ENCODE measurements around the gene TJP3.

TJP3 gene

DNA sequence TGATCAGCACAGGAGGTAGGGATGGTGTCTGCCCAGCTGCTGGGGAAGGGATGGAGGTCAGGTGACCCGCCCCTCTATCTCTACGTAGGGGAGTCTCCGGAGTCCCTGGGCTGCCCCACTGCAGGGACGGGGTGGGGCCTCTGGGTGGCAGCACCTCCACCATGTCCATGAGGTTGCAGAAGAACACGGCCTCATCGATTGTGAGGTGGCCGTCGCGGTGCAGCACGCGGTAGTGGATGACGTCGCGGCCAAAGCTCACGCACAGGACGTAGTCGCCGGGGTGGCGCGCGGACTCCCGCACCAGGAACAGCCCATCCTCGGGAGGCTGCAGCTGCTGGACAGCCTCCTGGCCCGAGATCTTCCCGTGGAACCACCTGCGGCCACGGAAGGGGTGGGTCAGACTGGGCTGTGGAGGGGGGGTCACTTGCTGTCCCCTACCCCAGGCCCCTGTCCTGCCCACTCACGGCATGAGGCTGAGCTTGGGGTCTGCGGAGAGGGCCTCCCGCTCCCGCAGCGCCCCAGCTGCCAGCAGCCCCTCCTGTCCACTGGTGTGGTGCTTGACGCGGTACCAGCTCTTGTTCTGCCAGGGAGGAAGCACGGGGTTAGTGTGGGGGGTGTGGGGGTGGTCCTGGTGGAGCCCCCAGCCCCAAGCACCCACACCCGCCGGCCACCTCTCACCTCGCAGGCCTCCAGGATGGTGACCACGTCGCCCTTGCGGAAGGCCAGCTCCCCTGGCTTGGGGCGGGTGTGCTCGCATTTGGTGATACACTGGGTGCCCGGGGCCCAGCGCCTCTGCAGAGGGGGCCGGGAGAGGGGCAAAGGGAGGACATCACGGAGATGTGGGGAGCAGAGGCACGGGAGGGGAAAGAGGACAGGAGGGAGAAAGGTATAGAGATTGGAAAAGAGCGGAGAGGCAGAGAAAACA lies 75.7 kb downstream of the TJP3 start:
- no peaks in the 10 kb centered on the region for H3K36me3 ChIP-seq (ENCODE audit: insufficient read depth, low read length)
- WGBS: 64% methylated on average over 49 of the region's 49 CpGs
- no peaks in the 10 kb centered on the region for H3K4me1 ChIP-seq (ENCODE audit: insufficient read depth, low read length)
- H3K9ac ChIP-seq (ENCODE audit: low read depth, low read length): no peak overlapping the region
- H3K9me3 ChIP-seq (ENCODE audit: insufficient read depth, low read depth, low read length): peaks cover 15% of the 10 kb centered on the region
- H3K4me3 ChIP-seq (ENCODE audit: low read length): no peak overlapping the region
- peaks cover 30% of the 10 kb centered on the region for H3K27me3 ChIP-seq (ENCODE audit: insufficient read depth, low read length)
- no peak overlapping the region for H3K27ac ChIP-seq (ENCODE audit: low read depth, low read length)

GRCh38 chr19:3784607-3785450 lies 76.6 kb downstream of the TJP3 start:
- Histone ChIP-seq H3K27me3 (ENCODE audit: insufficient read depth, low read length) (peaks cover 30% of the 10 kb centered on the region), H3K9ac (ENCODE audit: low read depth, low read length) (no peak overlapping the region; the same call in 1 of the 2 replicates)
- WGBS: 35% methylated on average over 23 of the region's 25 CpGs

DNA sequence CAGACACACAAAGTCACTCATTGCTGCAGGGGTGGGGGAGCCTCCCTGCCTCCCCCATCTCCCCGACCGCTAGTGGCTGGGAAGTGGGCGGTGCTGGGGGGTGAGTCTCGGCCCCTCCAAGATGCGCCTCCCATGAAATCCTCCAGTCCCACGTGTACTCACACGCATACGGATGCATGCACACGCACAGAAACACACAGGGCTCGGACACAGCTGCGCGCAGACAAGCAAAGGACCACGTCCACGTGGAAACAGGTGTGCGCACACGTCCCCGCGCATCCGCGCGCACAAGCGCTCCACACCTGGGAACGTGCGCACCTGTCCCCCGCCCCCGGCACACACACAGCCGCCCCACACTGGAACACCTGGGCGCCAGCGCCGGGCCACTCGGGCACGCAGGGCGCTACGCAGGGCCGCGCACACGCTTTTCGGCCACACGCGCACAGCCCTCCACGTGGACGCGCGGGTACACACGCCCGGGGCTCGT lies 77.3 kb downstream of the TJP3 start:
- Histone ChIP-seq H3K9ac (ENCODE audit: low read depth, low read length) (peak overlapping the region; percentile 48), H3K4me1 (ENCODE audit: insufficient read depth, low read length) (no peaks in the 10 kb centered on the region), H3K9me3 (ENCODE audit: insufficient read depth, low read depth, low read length) (peaks cover 15% of the 10 kb centered on the region), H3K27me3 (ENCODE audit: insufficient read depth, low read length) (peaks cover 30% of the 10 kb centered on the region), H3K36me3 (ENCODE audit: insufficient read depth, low read length) (no peaks in the 10 kb centered on the region), H3K27ac (ENCODE audit: low read depth, low read length) (no peak overlapping the region), H3K4me3 (ENCODE audit: low read length) (peak overlapping the region; percentile 74)
- WGBS: 2% methylated on average over 47 of the region's 47 CpGs

More at GRCh38 chr19:3784607-3785450, 76.6 kb downstream of the TJP3 start:
- Histone ChIP-seq H3K4me1 (ENCODE audit: insufficient read depth, low read length) (no peaks in the 10 kb centered on the region), H3K9me3 (ENCODE audit: insufficient read depth, low read depth, low read length) (peaks cover 15% of the 10 kb centered on the region), H3K36me3 (ENCODE audit: insufficient read depth, low read length) (no peaks in the 10 kb centered on the region), H3K27ac (ENCODE audit: low read depth, low read length) (no peak overlapping the region), H3K4me3 (ENCODE audit: low read length) (peak overlapping the region; percentile 74; the same call in 1 of the 2 replicates)

GRCh38 chr19:3785938-3786824 lies 78.0 kb downstream of the TJP3 start, which contains the start of gene MATK:
MATK (minus strand) TSS chr19:3786381; CDS start chr19:3785135, 1,246 bp downstream.
- H3K9me3 ChIP-seq (ENCODE audit: insufficient read depth, low read depth, low read length): peaks cover 14% of the 10 kb centered on the region
- no peaks in the 10 kb centered on the region for H3K4me1 ChIP-seq (ENCODE audit: insufficient read depth, low read length)
- no peak within 1 kb of the TSS for H3K27ac ChIP-seq (ENCODE audit: low read depth, low read length)
- peak within 1 kb of the TSS; percentile 74 for H3K4me3 ChIP-seq (ENCODE audit: low read length)
- H3K36me3 ChIP-seq (ENCODE audit: insufficient read depth, low read length): no peaks in the 10 kb centered on the region
- H3K9ac ChIP-seq (ENCODE audit: low read depth, low read length): peak within 1 kb of the TSS; percentile 48
- 7% methylated on average over 97 of the region's 101 CpGs for WGBS
- H3K27me3 ChIP-seq (ENCODE audit: insufficient read depth, low read length): peaks cover 30% of the 10 kb centered on the region

GRCh38 chr19:3788996-3789778 lies 81.0 kb downstream of the TJP3 start:
- H3K36me3 ChIP-seq (ENCODE audit: insufficient read depth, low read length): no peaks in the 10 kb centered on the region
- 73% methylated on average over 16 of the region's 16 CpGs for WGBS
- no peak overlapping the region for H3K4me3 ChIP-seq (ENCODE audit: low read length)
- no peak overlapping the region for H3K9ac ChIP-seq (ENCODE audit: low read depth, low read length)
- no peaks in the 10 kb centered on the region for H3K4me1 ChIP-seq (ENCODE audit: insufficient read depth, low read length)
- no peaks in the 10 kb centered on the region for H3K9me3 ChIP-seq (ENCODE audit: insufficient read depth, low read depth, low read length)
- H3K27ac ChIP-seq (ENCODE audit: low read depth, low read length): no peak overlapping the region
- peaks cover 24% of the 10 kb centered on the region for H3K27me3 ChIP-seq (ENCODE audit: insufficient read depth, low read length)

- Histone ChIP-seq H3K4me3 (ENCODE audit: low read length) (no peak overlapping the region), H3K36me3 (ENCODE audit: insufficient read depth, low read length) (no peaks in the 10 kb centered on the region), H3K4me1 (ENCODE audit: insufficient read depth, low read length) (no peaks in the 10 kb centered on the region), H3K9ac (ENCODE audit: low read depth, low read length) (no peak overlapping the region), H3K27me3 (ENCODE audit: insufficient read depth, low read length) (peaks cover 13% of the 10 kb centered on the region), H3K9me3 (ENCODE audit: insufficient read depth, low read depth, low read length) (no peaks in the 10 kb centered on the region), H3K27ac (ENCODE audit: low read depth, low read length) (no peak overlapping the region)
- 77% methylated on average over 6 of the region's 6 CpGs for WGBS
These were observed 82.1 kb downstream of the TJP3 start for GRCh38 chr19:3790209-3790734.

DNA sequence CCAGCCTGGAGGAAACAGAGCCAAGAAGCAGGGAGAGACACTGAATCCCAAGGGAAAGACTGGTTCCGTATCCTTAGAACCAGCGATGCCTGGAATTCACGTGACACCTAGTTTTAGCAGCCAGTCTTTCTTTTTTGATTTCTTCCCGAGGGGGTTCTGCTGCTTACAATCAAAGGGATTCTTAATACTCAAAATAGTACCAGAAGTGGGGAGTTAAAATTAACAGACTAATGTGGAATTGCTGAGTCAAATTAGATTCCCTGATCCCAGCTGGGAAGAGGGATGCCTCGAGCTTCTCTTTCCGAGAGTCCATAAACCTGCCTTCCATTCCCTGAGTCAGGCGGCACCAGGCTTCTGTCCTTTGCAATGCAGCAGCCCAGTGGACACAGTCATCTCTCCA lies 82.8 kb downstream of the TJP3 start:
- H3K36me3 ChIP-seq (ENCODE audit: insufficient read depth, low read length): no peaks in the 10 kb centered on the region
- no peak overlapping the region for H3K9ac ChIP-seq (ENCODE audit: low read depth, low read length)
- no peaks in the 10 kb centered on the region for H3K9me3 ChIP-seq (ENCODE audit: insufficient read depth, low read depth, low read length)
- H3K27me3 ChIP-seq (ENCODE audit: insufficient read depth, low read length): peaks cover 7% of the 10 kb centered on the region
- no peak overlapping the region for H3K27ac ChIP-seq (ENCODE audit: low read depth, low read length)
- H3K4me3 ChIP-seq (ENCODE audit: low read length): no peak overlapping the region
- H3K4me1 ChIP-seq (ENCODE audit: insufficient read depth, low read length): no peaks in the 10 kb centered on the region
- WGBS: 87% methylated on average over 7 of the region's 7 CpGs

DNA sequence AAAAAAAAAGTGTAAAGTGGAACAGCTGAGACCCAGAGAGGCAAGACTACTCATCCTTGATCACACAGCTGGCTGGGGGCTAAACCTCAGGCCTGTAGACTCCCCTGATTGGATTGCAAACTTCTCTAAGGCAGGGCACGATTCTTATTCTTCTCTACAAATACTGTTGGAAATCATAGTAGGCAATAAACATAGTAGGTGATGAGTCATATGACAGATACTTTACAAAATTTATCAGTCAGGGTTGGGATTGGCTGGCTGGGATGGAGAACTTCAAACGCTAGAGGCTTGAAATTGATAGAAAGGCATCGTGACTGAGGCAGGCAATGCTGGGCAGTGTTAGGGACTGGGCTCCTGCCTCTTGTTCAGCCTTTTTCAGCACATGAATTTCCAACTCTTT lies 83.9 kb downstream of the TJP3 start:
- Histone ChIP-seq H3K36me3 (ENCODE audit: insufficient read depth, low read length) (no peaks in the 10 kb centered on the region), H3K4me3 (ENCODE audit: low read length) (no peak overlapping the region), H3K9me3 (ENCODE audit: insufficient read depth, low read depth, low read length) (peaks cover 5% of the 10 kb centered on the region), H3K27ac (ENCODE audit: low read depth, low read length) (no peak overlapping the region), H3K4me1 (ENCODE audit: insufficient read depth, low read length) (no peaks in the 10 kb centered on the region), H3K27me3 (ENCODE audit: insufficient read depth, low read length) (no peaks in the 10 kb centered on the region), H3K9ac (ENCODE audit: low read depth, low read length) (no peak overlapping the region)
- 89% methylated on average over 2 of the region's 3 CpGs for WGBS

DNA sequence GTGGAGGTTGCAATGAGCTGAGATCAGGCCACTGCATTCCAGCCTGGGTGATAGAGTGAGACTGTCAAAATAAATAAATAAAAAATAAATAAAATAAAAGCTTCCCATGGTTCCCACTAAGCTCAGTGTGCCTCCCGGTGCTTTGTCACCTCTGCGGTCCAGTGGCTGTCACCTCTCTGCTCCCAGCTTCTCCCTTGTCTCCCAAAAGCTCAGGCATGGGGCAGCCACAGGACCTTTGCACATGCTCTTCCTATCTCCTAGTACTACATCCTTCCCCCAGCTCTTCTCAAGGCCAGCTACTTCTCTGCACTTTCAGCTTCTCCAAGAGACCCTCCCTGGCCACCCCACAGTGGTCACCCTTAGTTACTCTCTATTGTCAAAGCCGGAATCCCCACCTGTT lies 85.6 kb downstream of the TJP3 start:
- no peaks in the 10 kb centered on the region for H3K4me1 ChIP-seq (ENCODE audit: insufficient read depth, low read length)
- H3K4me3 ChIP-seq (ENCODE audit: low read length): no peak overlapping the region
- H3K9ac ChIP-seq (ENCODE audit: low read depth, low read length): no peak overlapping the region
- no peak overlapping the region for H3K27ac ChIP-seq (ENCODE audit: low read depth, low read length)
- no peaks in the 10 kb centered on the region for H3K36me3 ChIP-seq (ENCODE audit: insufficient read depth, low read length)
- no peaks in the 10 kb centered on the region for H3K27me3 ChIP-seq (ENCODE audit: insufficient read depth, low read length)
- WGBS: 92% methylated on average over 3 of the region's 3 CpGs
- peaks cover 5% of the 10 kb centered on the region for H3K9me3 ChIP-seq (ENCODE audit: insufficient read depth, low read depth, low read length)

GRCh38 chr19:3796358-3796757 lies 88.2 kb downstream of the TJP3 start:
- no peak overlapping the region for H3K9ac ChIP-seq (ENCODE audit: low read depth, low read length)
- no peaks in the 10 kb centered on the region for H3K4me1 ChIP-seq (ENCODE audit: insufficient read depth, low read length)
- H3K36me3 ChIP-seq (ENCODE audit: insufficient read depth, low read length): no peaks in the 10 kb centered on the region
- H3K27ac ChIP-seq (ENCODE audit: low read depth, low read length): no peak overlapping the region
- peaks cover 18% of the 10 kb centered on the region for H3K27me3 ChIP-seq (ENCODE audit: insufficient read depth, low read length)
- 94% methylated on average over 2 of the region's 2 CpGs for WGBS
- peaks cover 5% of the 10 kb centered on the region for H3K9me3 ChIP-seq (ENCODE audit: insufficient read depth, low read depth, low read length)
- no peak overlapping the region for H3K4me3 ChIP-seq (ENCODE audit: low read length)

Data from HUES64 (cell line).